Transverse colon (tissue), 4 donors: ENCODE measurements around the gene AGXT2.

Experiments used
- POLR2A ChIP-seq: fragments of 450-650 bp; IDR thresholded peaks from one replicate; pipeline ENCODE4 v1.6.1; 2016; ENCODE audit warnings: antibody characterized with exemption, mild to moderate bottlenecking, moderate library complexity
- POLR2AphosphoS5 ChIP-seq, 3 donors: sonication (generic); formaldehyde crosslinking; IDR thresholded peaks; one replicate each; pipeline ENCODE4 v1.6.1; 2016; ENCODE audit warnings: antibody characterized with exemption in 3 of 3
- TF ChIP-seq, protein P1 (sequence below), 5 experiments: fragments of 200-600 bp in 3 of 5; fragments of 450-650 bp in 2 of 5; sonication (generic) in 3 of 5; IDR thresholded peaks; 1 replicate in 2 of 5; 2 replicates in 3 of 5; pipeline ENCODE4 v1.5.1; 2016 to 2017; ENCODE audit warnings: antibody characterized with exemption in 5 of 5, inconsistent platforms in 3 of 5, mild to moderate bottlenecking in 2 of 5, moderate library complexity in 1 of 5

- TF ChIP-seq POLR2AphosphoS5 (IDR thresholded peaks at IDR 0.05) (no peak), POLR2A (no peak)
- TF ChIP-seq, protein P1, sequence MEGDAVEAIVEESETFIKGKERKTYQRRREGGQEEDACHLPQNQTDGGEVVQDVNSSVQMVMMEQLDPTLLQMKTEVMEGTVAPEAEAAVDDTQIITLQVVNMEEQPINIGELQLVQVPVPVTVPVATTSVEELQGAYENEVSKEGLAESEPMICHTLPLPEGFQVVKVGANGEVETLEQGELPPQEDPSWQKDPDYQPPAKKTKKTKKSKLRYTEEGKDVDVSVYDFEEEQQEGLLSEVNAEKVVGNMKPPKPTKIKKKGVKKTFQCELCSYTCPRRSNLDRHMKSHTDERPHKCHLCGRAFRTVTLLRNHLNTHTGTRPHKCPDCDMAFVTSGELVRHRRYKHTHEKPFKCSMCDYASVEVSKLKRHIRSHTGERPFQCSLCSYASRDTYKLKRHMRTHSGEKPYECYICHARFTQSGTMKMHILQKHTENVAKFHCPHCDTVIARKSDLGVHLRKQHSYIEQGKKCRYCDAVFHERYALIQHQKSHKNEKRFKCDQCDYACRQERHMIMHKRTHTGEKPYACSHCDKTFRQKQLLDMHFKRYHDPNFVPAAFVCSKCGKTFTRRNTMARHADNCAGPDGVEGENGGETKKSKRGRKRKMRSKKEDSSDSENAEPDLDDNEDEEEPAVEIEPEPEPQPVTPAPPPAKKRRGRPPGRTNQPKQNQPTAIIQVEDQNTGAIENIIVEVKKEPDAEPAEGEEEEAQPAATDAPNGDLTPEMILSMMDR (IDR thresholded peaks at IDR 0.05), result no peak
Measured at GRCh38 chr5:35066260-35066795, 18.6 kb upstream of the AGXT2 start.
